ENCODE data around the gene MATN3. TPM values are rescaled to one million over a fixed set of nuclear protein-coding genes. Genes with fewer than 3 reads are reported as not detected.

The MATN3 gene
- total and polyA plus RNA-seq, 2 of the 13 experiments (the other 11 are each of a cell fraction or from before 2014, with no cell fraction given): 36.1 to 208 TPM

DNA sequence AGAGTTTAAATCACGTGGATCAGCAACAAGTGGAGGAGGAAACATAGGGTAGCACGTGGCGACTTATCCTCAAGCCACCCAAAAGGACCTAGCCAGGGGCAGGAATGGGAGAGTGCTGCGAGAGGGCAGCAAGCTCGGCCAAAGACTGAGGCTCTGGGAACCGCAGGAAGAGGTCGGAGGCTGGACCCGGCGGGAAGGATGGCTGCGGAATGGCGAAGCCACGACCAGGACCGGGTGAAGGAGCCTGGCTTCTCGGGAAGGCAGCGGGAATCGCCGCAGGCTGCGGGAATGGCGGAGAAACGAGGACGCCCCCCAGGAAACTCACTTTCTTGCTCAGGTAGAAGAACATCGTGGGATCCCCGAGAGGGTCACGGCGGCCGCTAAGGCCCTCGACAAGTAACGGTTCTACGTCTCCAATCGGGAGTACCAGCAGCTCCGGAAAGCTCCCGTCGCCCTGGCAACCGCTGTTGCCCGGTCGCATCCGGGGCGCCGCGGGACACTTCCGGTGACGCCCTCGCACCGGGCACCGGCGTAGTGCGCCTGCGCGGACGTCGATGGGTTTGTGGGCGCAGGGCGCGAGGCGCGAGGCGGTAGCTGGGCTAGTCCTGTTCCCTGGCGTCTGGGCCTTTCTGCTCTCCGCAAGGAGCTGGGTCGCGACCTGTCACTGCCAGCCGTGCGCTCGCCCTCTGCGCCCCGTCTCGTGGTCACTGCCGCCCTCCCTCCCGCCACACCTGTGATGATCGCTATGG is 22.6 kb downstream of the MATN3 start, which contains the start of gene WDR35 (continued):
- peak; percentile 92 for TF ChIP-seq ZNF547 (CRISPR knock-in tag; IDR thresholded peaks at IDR 0.05)
- no peak; the same call in 1 of the 2 replicates for TF ChIP-seq ZMYM3 (CRISPR knock-in tag; IDR thresholded peaks at IDR 0.05)
- peak; percentile 70; the same call in 1 of the 2 replicates for TF ChIP-seq TBP (CRISPR knock-in tag; IDR thresholded peaks at IDR 0.05)
- TF ChIP-seq, protein P1, sequence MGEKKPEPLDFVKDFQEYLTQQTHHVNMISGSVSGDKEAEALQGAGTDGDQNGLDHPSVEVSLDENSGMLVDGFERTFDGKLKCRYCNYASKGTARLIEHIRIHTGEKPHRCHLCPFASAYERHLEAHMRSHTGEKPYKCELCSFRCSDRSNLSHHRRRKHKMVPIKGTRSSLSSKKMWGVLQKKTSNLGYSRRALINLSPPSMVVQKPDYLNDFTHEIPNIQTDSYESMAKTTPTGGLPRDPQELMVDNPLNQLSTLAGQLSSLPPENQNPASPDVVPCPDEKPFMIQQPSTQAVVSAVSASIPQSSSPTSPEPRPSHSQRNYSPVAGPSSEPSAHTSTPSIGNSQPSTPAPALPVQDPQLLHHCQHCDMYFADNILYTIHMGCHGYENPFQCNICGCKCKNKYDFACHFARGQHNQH (CRISPR knock-in tag; IDR thresholded peaks at IDR 0.05): peak; percentile 100
- peak; percentile 95 for TF ChIP-seq HDAC1 (CRISPR knock-in tag; IDR thresholded peaks at IDR 0.05)
- TF ChIP-seq ZBTB25 (CRISPR knock-in tag; IDR thresholded peaks at IDR 0.05): peak; percentile 82
- TF ChIP-seq ZNF343 (CRISPR knock-in tag; IDR thresholded peaks at IDR 0.05): no peak; the same call in 1 of the 2 replicates
- TF ChIP-seq ZNF614 (CRISPR knock-in tag; IDR thresholded peaks at IDR 0.05; ENCODE audit: borderline replicate concordance): peak; percentile 42
- peak; percentile 14; the same call in 1 of the 2 replicates for TF ChIP-seq KDM4B (CRISPR knock-in tag; IDR thresholded peaks at IDR 0.05)
- peak; percentile 84; the same call in 1 of the 2 replicates for TF ChIP-seq ZBED4 (CRISPR knock-in tag; IDR thresholded peaks at IDR 0.05; ENCODE audit: borderline replicate concordance)
- peak; percentile 96; the same call in 1 of the 2 replicates for TF ChIP-seq ZSCAN31 (CRISPR knock-in tag; IDR thresholded peaks at IDR 0.05; ENCODE audit: low read depth)
- TF ChIP-seq ZNF776 (CRISPR knock-in tag; IDR thresholded peaks at IDR 0.05): peak; percentile 98
- no peak for TF ChIP-seq ZFP36L1 (CRISPR knock-in tag; IDR thresholded peaks at IDR 0.05)
- peak; percentile 93 for TF ChIP-seq ZNF839 (CRISPR knock-in tag; IDR thresholded peaks at IDR 0.05; ENCODE audit: borderline replicate concordance)
- TF ChIP-seq ZNF253 (CRISPR knock-in tag; IDR thresholded peaks at IDR 0.05; ENCODE audit: borderline replicate concordance): peak; percentile 92; the same call in 1 of the 2 replicates
- no peak; the same call in 1 of the 2 replicates for TF ChIP-seq SIX1 (CRISPR knock-in tag; IDR thresholded peaks at IDR 0.05; ENCODE audit: borderline replicate concordance)
- TF ChIP-seq ZNF501 (CRISPR knock-in tag; IDR thresholded peaks at IDR 0.05): peak; percentile 96
- peak; percentile 74; the same call in 1 of the 2 replicates for TF ChIP-seq ZNF256 (CRISPR knock-in tag; conservative IDR thresholded peaks at IDR 0.05)
- peak; percentile 98 for TF ChIP-seq HNRNPLL (IDR thresholded peaks at IDR 0.05; ENCODE audit: low read depth, low read length, poor library complexity, severe bottlenecking)
- 0 out of 2 replicates have a peak, but pooled peaks have one; percentile 36 for TF ChIP-seq ZNF354B (CRISPR knock-in tag; IDR thresholded peaks at IDR 0.05)
- TF ChIP-seq PHF8 (CRISPR knock-in tag; IDR thresholded peaks at IDR 0.05): peak; percentile 85
- no peak for TF ChIP-seq CHD2 (IDR thresholded peaks at IDR 0.05; ENCODE audit: low read depth, low read length)
- TF ChIP-seq ZFP82 (CRISPR knock-in tag; IDR thresholded peaks at IDR 0.05; ENCODE audit: borderline replicate concordance): peak; percentile 93; the same call in 1 of the 2 replicates
- peak; percentile 99 for TF ChIP-seq RFX3 (CRISPR knock-in tag; IDR thresholded peaks at IDR 0.05)
- peak; percentile 98 for TF ChIP-seq ERF (CRISPR knock-in tag; IDR thresholded peaks at IDR 0.05)

Data from HepG2 (cell line).